ENCODE measurements around the gene FOXN3.

DNA sequence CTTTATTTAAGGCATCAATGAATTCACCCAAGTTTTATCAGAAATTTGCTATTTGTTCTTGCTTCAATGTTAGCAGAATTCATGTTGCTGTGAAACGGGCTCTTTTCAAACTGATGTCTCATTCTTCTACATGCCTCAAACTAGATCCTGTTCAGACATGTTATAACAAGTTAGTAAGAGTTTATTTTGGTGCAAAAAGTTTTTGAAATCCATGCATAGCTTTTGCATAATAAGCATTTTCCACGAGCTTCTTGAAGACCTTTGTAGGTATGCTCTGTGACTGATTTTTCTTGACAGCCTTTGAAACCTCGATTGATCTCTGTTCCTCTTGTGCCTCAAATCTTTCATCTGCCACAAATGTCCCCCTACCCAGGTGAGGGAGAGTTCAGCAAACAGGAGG, 275.2 kb downstream of the FOXN3 start:
- TF ChIP-seq, protein P1, sequence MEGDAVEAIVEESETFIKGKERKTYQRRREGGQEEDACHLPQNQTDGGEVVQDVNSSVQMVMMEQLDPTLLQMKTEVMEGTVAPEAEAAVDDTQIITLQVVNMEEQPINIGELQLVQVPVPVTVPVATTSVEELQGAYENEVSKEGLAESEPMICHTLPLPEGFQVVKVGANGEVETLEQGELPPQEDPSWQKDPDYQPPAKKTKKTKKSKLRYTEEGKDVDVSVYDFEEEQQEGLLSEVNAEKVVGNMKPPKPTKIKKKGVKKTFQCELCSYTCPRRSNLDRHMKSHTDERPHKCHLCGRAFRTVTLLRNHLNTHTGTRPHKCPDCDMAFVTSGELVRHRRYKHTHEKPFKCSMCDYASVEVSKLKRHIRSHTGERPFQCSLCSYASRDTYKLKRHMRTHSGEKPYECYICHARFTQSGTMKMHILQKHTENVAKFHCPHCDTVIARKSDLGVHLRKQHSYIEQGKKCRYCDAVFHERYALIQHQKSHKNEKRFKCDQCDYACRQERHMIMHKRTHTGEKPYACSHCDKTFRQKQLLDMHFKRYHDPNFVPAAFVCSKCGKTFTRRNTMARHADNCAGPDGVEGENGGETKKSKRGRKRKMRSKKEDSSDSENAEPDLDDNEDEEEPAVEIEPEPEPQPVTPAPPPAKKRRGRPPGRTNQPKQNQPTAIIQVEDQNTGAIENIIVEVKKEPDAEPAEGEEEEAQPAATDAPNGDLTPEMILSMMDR (conservative IDR thresholded peaks at IDR 0.05 in 1 of 2, IDR thresholded peaks at IDR 0.05 in 1 of 2; ENCODE audit: low read depth in 1 of 2, low read length in 2 of 2), result no peak
- TF ChIP-seq EZH2 (IDR thresholded peaks at IDR 0.05; ENCODE audit: low read length, missing control alignments), result no peak
